Neuronal stem cell (in vitro differentiated cells): ENCODE data around the gene SLAMF7.

Experiments used
- DNase-seq: peaks from one replicate; pipeline ENCODE4 v3.0.0-alpha.2; 2013; ENCODE audit warnings: low spot score
- H2AFZ ChIP-seq: one replicate; pipeline ENCODE4 v1.6.1; 2013; ENCODE audit warnings: mild to moderate bottlenecking, low read length, inconsistent platforms
- H2AK5ac ChIP-seq: 2 replicates; pipeline ENCODE4 v1.6.1; 2013; ENCODE audit warnings: low read depth, mild to moderate bottlenecking, inconsistent platforms, low read length, moderate library complexity, mixed read lengths
- H2BK120ac ChIP-seq: 2 replicates; pipeline ENCODE4 v1.6.1; 2013; ENCODE audit warnings: low read depth, mild to moderate bottlenecking, inconsistent platforms, low read length, moderate library complexity, mixed read lengths
- H2BK12ac ChIP-seq: one replicate; pipeline ENCODE4 v1.6.1; 2013; ENCODE audit warnings: low read length, inconsistent platforms
- H2BK15ac ChIP-seq: 2 replicates; pipeline ENCODE4 v1.6.1; 2013; ENCODE audit warnings: mild to moderate bottlenecking, low read length, inconsistent platforms, mixed read lengths
- H2BK5ac ChIP-seq: one replicate; pipeline ENCODE4 v1.6.1; 2013; ENCODE audit warnings: inconsistent platforms, mild to moderate bottlenecking, low read length, moderate library complexity
- H3K14ac ChIP-seq: one replicate; pipeline ENCODE4 v1.6.1; 2013; ENCODE audit warnings: low read length, inconsistent platforms
- H3K18ac ChIP-seq: 2 replicates; pipeline ENCODE4 v1.6.1; 2013; ENCODE audit warnings: low read length, inconsistent platforms
- H3K23ac ChIP-seq: 2 replicates; pipeline ENCODE4 v1.6.1; 2013; ENCODE audit warnings: low read depth, mild to moderate bottlenecking, mixed read lengths, low read length, inconsistent platforms; ENCODE audit not compliant: poor library complexity
- H3K27ac ChIP-seq: replicated peaks from 3 replicates; pipeline ENCODE4 v1.5.1; 2013; ENCODE audit warnings: low read length, inconsistent platforms
- H3K27me3 ChIP-seq, 3 experiments: 2 replicates each; pipeline ENCODE4 v1.6.1; 2013; ENCODE audit warnings: low read length in 3 of 3, mild to moderate bottlenecking in 2 of 3, inconsistent platforms in 1 of 3, low read depth in 1 of 3, mixed read lengths in 1 of 3, moderate library complexity in 1 of 3; ENCODE audit not compliant: control insufficient read depth in 3 of 3, insufficient read depth in 3 of 3
- H3K36me3 ChIP-seq, 2 donors: replicated peaks in 1 of 2; 2 replicates each; pipeline ENCODE4 v1.6.1; 2013; ENCODE audit warnings: low read length in 2 of 2; ENCODE audit not compliant: control insufficient read depth in 2 of 2, insufficient read depth in 2 of 2
- H3K4ac ChIP-seq: 2 replicates; pipeline ENCODE4 v1.6.1; 2013; ENCODE audit warnings: inconsistent platforms, mild to moderate bottlenecking, low read length, moderate library complexity
- H3K4me1 ChIP-seq, 2 donors: 1 replicate in 1 of 2; 2 replicates in 1 of 2; pipeline ENCODE4 v1.6.1; 2013; ENCODE audit warnings: low read length in 2 of 2, low read depth in 1 of 2; ENCODE audit not compliant: control insufficient read depth in 2 of 2, insufficient read depth in 1 of 2
- H3K4me2 ChIP-seq: one replicate; pipeline ENCODE4 v1.6.1; 2013; ENCODE audit warnings: mild to moderate bottlenecking, low read length, inconsistent platforms; ENCODE audit not compliant: insufficient read depth, poor library complexity, severe bottlenecking
- H3K4me3 ChIP-seq, 2 donors: 2 replicates each; pipeline ENCODE4 v1.5.1; 2013; ENCODE audit warnings: low read length in 2 of 2, mild to moderate bottlenecking in 2 of 2, inconsistent platforms in 1 of 2, moderate library complexity in 1 of 2
- H3K79me1 ChIP-seq: one replicate; pipeline ENCODE4 v1.6.1; 2013; ENCODE audit warnings: low read depth, mild to moderate bottlenecking, inconsistent platforms, low read length, moderate library complexity
- H3K9ac ChIP-seq: one replicate; pipeline ENCODE4 v1.6.1; 2013; ENCODE audit warnings: mild to moderate bottlenecking, low read depth, low read length, inconsistent platforms; ENCODE audit not compliant: poor library complexity
- H3K9me3 ChIP-seq, 2 donors: replicated peaks in 1 of 2; 2 replicates each; pipeline versions ENCODE3 to v1.6.1; 2013; ENCODE audit warnings: low read length in 2 of 2, mild to moderate bottlenecking in 2 of 2, inconsistent platforms in 1 of 2, low read depth in 1 of 2, mixed read lengths in 1 of 2, moderate library complexity in 1 of 2; ENCODE audit not compliant: control insufficient read depth in 2 of 2, insufficient read depth in 1 of 2
- H4K8ac ChIP-seq: one replicate; pipeline ENCODE4 v1.6.1; 2013; ENCODE audit warnings: low read depth, mild to moderate bottlenecking, inconsistent platforms, low read length, moderate library complexity
- H4K91ac ChIP-seq: one replicate; pipeline ENCODE4 v1.6.1; 2013; ENCODE audit warnings: low read length, low read depth, mild to moderate bottlenecking, inconsistent platforms; ENCODE audit not compliant: poor library complexity
- WGBS, 2 donors: extraction: QIAGEN DNeasy Blood & Tissue Kit; methylation state at CpG; one replicate each; pipeline ENCODE4 v1.1.7; 2013; ENCODE audit warnings: missing lambda C conversion rate in 2 of 2, mixed read lengths in 1 of 2; ENCODE audit not compliant: insufficient read length in 2 of 2, insufficient replicate concordance in 1 of 2; ENCODE audit errors: extremely low coverage in 2 of 2; 5-methylcytosine and 5-hydroxymethylcytosine counted together

SLAMF7 gene

GRCh38 chr1:160778976-160779375, 39.9 kb downstream of the SLAMF7 start:
- Histone ChIP-seq H2AFZ (no peak overlapping the region), H3K4me2 (no peak overlapping the region), H3K36me3 (no peaks in the 10 kb centered on the region), H3K9ac (no peak overlapping the region), H3K14ac (no peak overlapping the region), H3K79me1 (no peaks in the 10 kb centered on the region), H3K4me1 (peaks cover 0 to 2% of the 10 kb centered on the region in 2 donors), H3K18ac (no peak overlapping the region), H2BK12ac (no peak overlapping the region), H3K27me3 (no peaks in the 10 kb centered on the region), H2BK15ac (no peak overlapping the region), H3K4me3 (no peak overlapping the region), H3K4ac (no peak overlapping the region), H2BK120ac (no peak overlapping the region), H2AK5ac (no peak overlapping the region), H4K91ac (no peak overlapping the region), H3K9me3 (no peaks in the 10 kb centered on the region), H4K8ac (no peak overlapping the region), H3K23ac (no peak overlapping the region), H2BK5ac (no peak overlapping the region), H3K27ac (no peak overlapping the region)
- WGBS, 2 donors = no CpG with 5 or more reads among the region's 6 CpGs
- DNase-seq = no peak

GRCh38 chr1:160779626-160780397, 40.8 kb downstream of the SLAMF7 start:
- no peaks in the 10 kb centered on the region for H3K79me1 ChIP-seq
- WGBS, 2 donors = no CpG with 5 or more reads among the region's 18 CpGs
- H3K4ac ChIP-seq = no peak overlapping the region
- no peak overlapping the region for H2BK15ac ChIP-seq
- H2AK5ac ChIP-seq = no peak overlapping the region
- no peaks in the 10 kb centered on the region for H3K36me3 ChIP-seq
- no peak overlapping the region for H2BK120ac ChIP-seq
- H3K4me1 ChIP-seq = peaks cover 0 to 1% of the 10 kb centered on the region in 2 donors
- H4K91ac ChIP-seq = no peak overlapping the region
- H3K18ac ChIP-seq = no peak overlapping the region
- no peaks in the 10 kb centered on the region for H3K27me3 ChIP-seq
- H3K27ac ChIP-seq = no peak overlapping the region
- no peak overlapping the region for H3K9ac ChIP-seq
- H4K8ac ChIP-seq = no peak overlapping the region
- H3K9me3 ChIP-seq = no peaks in the 10 kb centered on the region
- no peak overlapping the region for H2BK12ac ChIP-seq
- no peak overlapping the region for H2AFZ ChIP-seq
- H3K4me3 ChIP-seq = no peak overlapping the region
- no peak overlapping the region for H3K23ac ChIP-seq
- no peak overlapping the region for H2BK5ac ChIP-seq
- peak overlapping the region; percentile 3 for H3K14ac ChIP-seq
- H3K4me2 ChIP-seq = no peak overlapping the region
- DNase-seq = no peak

- no peak for DNase-seq
Measured at GRCh38 chr1:160780398-160780755, 41.3 kb downstream of the SLAMF7 start.

GRCh38 chr1:160781186-160781766, 42.2 kb downstream of the SLAMF7 start:
- H3K4me3 ChIP-seq = no peak overlapping the region
- H2BK15ac ChIP-seq = no peak overlapping the region
- no CpG with 5 or more reads among the region's 8 CpGs for WGBS, 2 donors
- H2BK5ac ChIP-seq = no peak overlapping the region
- no peaks in the 10 kb centered on the region for H3K36me3 ChIP-seq
- no peak overlapping the region for H3K18ac ChIP-seq
- DNase-seq = no peak
- H2AFZ ChIP-seq = no peak overlapping the region
- H2BK12ac ChIP-seq = no peak overlapping the region
- peaks cover 0 to 1% of the 10 kb centered on the region in 2 donors for H3K4me1 ChIP-seq
- no peak overlapping the region for H3K23ac ChIP-seq
- H2BK120ac ChIP-seq = no peak overlapping the region
- no peak overlapping the region for H3K27ac ChIP-seq
- H3K27me3 ChIP-seq = no peaks in the 10 kb centered on the region
- no peak overlapping the region for H2AK5ac ChIP-seq
- no peak overlapping the region for H3K4me2 ChIP-seq
- no peaks in the 10 kb centered on the region for H3K9me3 ChIP-seq
- H3K14ac ChIP-seq = no peak overlapping the region
- H3K4ac ChIP-seq = no peak overlapping the region
- no peak overlapping the region for H3K9ac ChIP-seq
- H4K91ac ChIP-seq = no peak overlapping the region
- no peaks in the 10 kb centered on the region for H3K79me1 ChIP-seq
- H4K8ac ChIP-seq = no peak overlapping the region

More at GRCh38 chr1:160780398-160780755, 41.3 kb downstream of the SLAMF7 start:
- no peak overlapping the region for H3K14ac ChIP-seq
- H3K79me1 ChIP-seq = no peaks in the 10 kb centered on the region
- no peak overlapping the region for H3K4me2 ChIP-seq
- no peak overlapping the region for H3K9ac ChIP-seq
- peaks cover 0 to 1% of the 10 kb centered on the region in 2 donors for H3K4me1 ChIP-seq
- no peak overlapping the region for H2BK12ac ChIP-seq
- H2AFZ ChIP-seq = no peak overlapping the region
- H3K36me3 ChIP-seq = no peaks in the 10 kb centered on the region
- no peak overlapping the region for H4K91ac ChIP-seq
- no peak overlapping the region for H3K23ac ChIP-seq
- no peak overlapping the region for H2BK15ac ChIP-seq
- no peaks in the 10 kb centered on the region for H3K27me3 ChIP-seq
- no peak overlapping the region for H4K8ac ChIP-seq
- H3K18ac ChIP-seq = no peak overlapping the region
- no peak overlapping the region for H2AK5ac ChIP-seq
- H3K9me3 ChIP-seq = no peaks in the 10 kb centered on the region
- H3K27ac ChIP-seq = no peak overlapping the region
- H2BK5ac ChIP-seq = no peak overlapping the region
- H3K4me3 ChIP-seq = no peak overlapping the region
- no CpG with 5 or more reads among the region's 2 CpGs for WGBS, 2 donors
- no peak overlapping the region for H3K4ac ChIP-seq
- H2BK120ac ChIP-seq = no peak overlapping the region
